ENCODE data around the gene PRPF8. TPM values are rescaled to one million over a fixed set of nuclear protein-coding genes. Genes with fewer than 3 reads are reported as not detected.
"Not testable (repeated sequence)": the region's sequence is repeated elsewhere in the genome, so short reads cannot be mapped to it uniquely, and the experiment has no call there.

PRPF8 gene
- polyA plus RNA-seq, 1 donor from 2014 or later: 56.9 TPM

DNA sequence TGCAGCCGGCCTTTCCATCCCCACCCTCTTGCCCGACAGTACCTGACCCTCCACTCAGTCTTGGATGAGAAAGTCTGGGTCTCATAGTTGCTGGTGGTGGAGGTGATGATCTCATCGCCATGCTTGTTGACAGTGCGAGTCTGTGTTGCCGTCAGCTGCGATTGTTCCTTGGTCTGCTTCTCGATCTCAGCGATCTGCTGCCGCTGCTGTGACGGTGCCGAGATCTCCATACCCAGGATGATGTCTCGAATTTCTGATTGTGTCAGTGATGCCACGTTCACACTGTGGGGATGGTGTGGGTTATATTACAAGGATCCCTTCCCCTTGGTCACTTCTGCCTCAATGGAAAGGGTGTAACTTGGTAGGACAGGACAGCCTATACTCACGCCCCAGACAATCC lies 30.9 kb downstream of the PRPF8 start:
- Histone ChIP-seq H3K27me3 (ENCODE audit: insufficient read depth, low read depth, low read length) (no peaks in the 10 kb centered on the region), H3K79me2 (replicated peaks; ENCODE audit: insufficient read depth, low read length) (no peaks in the 10 kb centered on the region), H3K36me3 (ENCODE audit: insufficient read depth, low read length) (peaks cover 7% of the 10 kb centered on the region), H3K9ac (ENCODE audit: low read length) (no peak overlapping the region), H3K27ac (ENCODE audit: low read length) (no peak overlapping the region), H3K9me2 (ENCODE audit: insufficient read depth, low read length) (no peaks in the 10 kb centered on the region), H4K20me1 (ENCODE audit: insufficient read depth) (no peaks in the 10 kb centered on the region), H3F3A (ENCODE audit: insufficient read depth, low read length, poor library complexity, severe bottlenecking) (no peaks in the 10 kb centered on the region), H2AFZ (ENCODE audit: low read depth, low read length) (no peak overlapping the region), H3K9me3 (ENCODE audit: low read length) (no peaks in the 10 kb centered on the region), H3K4me3 (ENCODE audit: low read length) (no peak overlapping the region), H3K4me2 (ENCODE audit: low read length) (no peak overlapping the region)
- TF ChIP-seq SMC3 (conservative IDR thresholded peaks at IDR 0.05; ENCODE audit: poor library complexity) (no peak), RAD21 (conservative IDR thresholded peaks at IDR 0.05) (no peak), EZH2 (IDR thresholded peaks at IDR 0.05; ENCODE audit: borderline replicate concordance, insufficient read depth, low read length, poor library complexity, severe bottlenecking) (no peak), POLR2AphosphoS5 (IDR thresholded peaks at IDR 0.05) (no peak), EP300 (conservative IDR thresholded peaks at IDR 0.05; ENCODE audit: poor library complexity, severe bottlenecking) (no peak), TAF1 (IDR thresholded peaks at IDR 0.05; ENCODE audit: low read depth) (no peak)
- TF ChIP-seq, protein P1, sequence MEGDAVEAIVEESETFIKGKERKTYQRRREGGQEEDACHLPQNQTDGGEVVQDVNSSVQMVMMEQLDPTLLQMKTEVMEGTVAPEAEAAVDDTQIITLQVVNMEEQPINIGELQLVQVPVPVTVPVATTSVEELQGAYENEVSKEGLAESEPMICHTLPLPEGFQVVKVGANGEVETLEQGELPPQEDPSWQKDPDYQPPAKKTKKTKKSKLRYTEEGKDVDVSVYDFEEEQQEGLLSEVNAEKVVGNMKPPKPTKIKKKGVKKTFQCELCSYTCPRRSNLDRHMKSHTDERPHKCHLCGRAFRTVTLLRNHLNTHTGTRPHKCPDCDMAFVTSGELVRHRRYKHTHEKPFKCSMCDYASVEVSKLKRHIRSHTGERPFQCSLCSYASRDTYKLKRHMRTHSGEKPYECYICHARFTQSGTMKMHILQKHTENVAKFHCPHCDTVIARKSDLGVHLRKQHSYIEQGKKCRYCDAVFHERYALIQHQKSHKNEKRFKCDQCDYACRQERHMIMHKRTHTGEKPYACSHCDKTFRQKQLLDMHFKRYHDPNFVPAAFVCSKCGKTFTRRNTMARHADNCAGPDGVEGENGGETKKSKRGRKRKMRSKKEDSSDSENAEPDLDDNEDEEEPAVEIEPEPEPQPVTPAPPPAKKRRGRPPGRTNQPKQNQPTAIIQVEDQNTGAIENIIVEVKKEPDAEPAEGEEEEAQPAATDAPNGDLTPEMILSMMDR (IDR thresholded peaks at IDR 0.05; ENCODE audit: poor library complexity, severe bottlenecking): no peak
- TF ChIP-seq, protein P2, sequence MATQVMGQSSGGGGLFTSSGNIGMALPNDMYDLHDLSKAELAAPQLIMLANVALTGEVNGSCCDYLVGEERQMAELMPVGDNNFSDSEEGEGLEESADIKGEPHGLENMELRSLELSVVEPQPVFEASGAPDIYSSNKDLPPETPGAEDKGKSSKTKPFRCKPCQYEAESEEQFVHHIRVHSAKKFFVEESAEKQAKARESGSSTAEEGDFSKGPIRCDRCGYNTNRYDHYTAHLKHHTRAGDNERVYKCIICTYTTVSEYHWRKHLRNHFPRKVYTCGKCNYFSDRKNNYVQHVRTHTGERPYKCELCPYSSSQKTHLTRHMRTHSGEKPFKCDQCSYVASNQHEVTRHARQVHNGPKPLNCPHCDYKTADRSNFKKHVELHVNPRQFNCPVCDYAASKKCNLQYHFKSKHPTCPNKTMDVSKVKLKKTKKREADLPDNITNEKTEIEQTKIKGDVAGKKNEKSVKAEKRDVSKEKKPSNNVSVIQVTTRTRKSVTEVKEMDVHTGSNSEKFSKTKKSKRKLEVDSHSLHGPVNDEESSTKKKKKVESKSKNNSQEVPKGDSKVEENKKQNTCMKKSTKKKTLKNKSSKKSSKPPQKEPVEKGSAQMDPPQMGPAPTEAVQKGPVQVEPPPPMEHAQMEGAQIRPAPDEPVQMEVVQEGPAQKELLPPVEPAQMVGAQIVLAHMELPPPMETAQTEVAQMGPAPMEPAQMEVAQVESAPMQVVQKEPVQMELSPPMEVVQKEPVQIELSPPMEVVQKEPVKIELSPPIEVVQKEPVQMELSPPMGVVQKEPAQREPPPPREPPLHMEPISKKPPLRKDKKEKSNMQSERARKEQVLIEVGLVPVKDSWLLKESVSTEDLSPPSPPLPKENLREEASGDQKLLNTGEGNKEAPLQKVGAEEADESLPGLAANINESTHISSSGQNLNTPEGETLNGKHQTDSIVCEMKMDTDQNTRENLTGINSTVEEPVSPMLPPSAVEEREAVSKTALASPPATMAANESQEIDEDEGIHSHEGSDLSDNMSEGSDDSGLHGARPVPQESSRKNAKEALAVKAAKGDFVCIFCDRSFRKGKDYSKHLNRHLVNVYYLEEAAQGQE (IDR thresholded peaks at IDR 0.05; ENCODE audit: borderline replicate concordance): no peak

DNA sequence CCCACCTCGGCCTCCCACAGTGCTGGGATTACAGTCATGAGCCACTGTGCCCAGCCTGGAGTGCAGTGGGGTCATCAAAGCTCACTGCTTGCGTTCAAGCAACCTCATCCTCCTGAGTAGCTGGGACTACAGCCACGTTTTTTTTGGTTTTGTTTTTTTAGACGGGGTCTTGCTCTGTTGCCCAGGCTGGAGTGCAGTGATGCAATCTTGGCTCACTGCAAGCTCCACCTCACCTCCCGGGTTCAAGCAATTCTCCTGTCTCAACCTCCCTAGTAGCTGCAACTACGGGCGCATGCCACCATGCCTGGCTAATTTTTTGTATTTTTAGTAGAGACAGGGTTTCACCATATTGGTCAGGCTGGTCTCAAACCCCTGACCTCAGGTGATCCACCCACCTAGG lies 31.9 kb downstream of the PRPF8 start:
- not testable (repeated sequence) for H3K36me3 ChIP-seq (ENCODE audit: insufficient read depth, low read length); H3K27ac ChIP-seq (ENCODE audit: low read length); H3K27me3 ChIP-seq (ENCODE audit: insufficient read depth, low read depth, low read length); H2AFZ ChIP-seq (ENCODE audit: low read depth, low read length); H3K4me2 ChIP-seq (ENCODE audit: low read length); H3K9me2 ChIP-seq (ENCODE audit: insufficient read depth, low read length); H3K79me2 ChIP-seq (replicated peaks; ENCODE audit: insufficient read depth, low read length); H4K20me1 ChIP-seq (ENCODE audit: insufficient read depth); H3K9ac ChIP-seq (ENCODE audit: low read length); H3F3A ChIP-seq (ENCODE audit: insufficient read depth, low read length, poor library complexity, severe bottlenecking); H3K4me3 ChIP-seq (ENCODE audit: low read length); H3K9me3 ChIP-seq (ENCODE audit: low read length)

DNA sequence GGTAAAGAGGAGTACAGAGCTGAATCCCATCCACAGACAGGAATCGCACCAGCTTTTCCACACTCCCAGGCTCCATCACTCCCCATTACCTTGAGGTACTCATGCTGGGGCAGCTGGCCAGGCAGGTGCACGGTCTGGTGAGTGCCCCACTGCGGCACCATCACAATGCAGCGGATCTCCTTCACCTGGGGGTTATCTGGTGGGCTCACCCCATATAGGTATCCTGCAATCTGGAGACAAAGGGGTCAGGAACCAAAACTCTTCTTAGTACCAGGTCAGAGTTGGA lies 33.2 kb downstream of the PRPF8 start:
- Histone ChIP-seq H3K4me3 (ENCODE audit: low read length) (no peak overlapping the region), H4K20me1 (ENCODE audit: insufficient read depth) (no peaks in the 10 kb centered on the region), H3K9ac (ENCODE audit: low read length) (no peak overlapping the region), H3K9me2 (ENCODE audit: insufficient read depth, low read length) (no peaks in the 10 kb centered on the region), H2AFZ (ENCODE audit: low read depth, low read length) (no peak overlapping the region), H3K27me3 (ENCODE audit: insufficient read depth, low read depth, low read length) (no peaks in the 10 kb centered on the region), H3F3A (ENCODE audit: insufficient read depth, low read length, poor library complexity, severe bottlenecking) (no peaks in the 10 kb centered on the region), H3K36me3 (ENCODE audit: insufficient read depth, low read length) (peaks cover 7% of the 10 kb centered on the region), H3K27ac (ENCODE audit: low read length) (no peak overlapping the region), H3K9me3 (ENCODE audit: low read length) (no peaks in the 10 kb centered on the region), H3K4me2 (ENCODE audit: low read length) (no peak overlapping the region), H3K79me2 (replicated peaks; ENCODE audit: insufficient read depth, low read length) (no peaks in the 10 kb centered on the region)
- TF ChIP-seq SMC3 (conservative IDR thresholded peaks at IDR 0.05; ENCODE audit: poor library complexity) (no peak), TAF1 (IDR thresholded peaks at IDR 0.05; ENCODE audit: low read depth) (no peak), EP300 (conservative IDR thresholded peaks at IDR 0.05; ENCODE audit: poor library complexity, severe bottlenecking) (no peak), MXI1 (conservative IDR thresholded peaks at IDR 0.05; ENCODE audit: poor library complexity, severe bottlenecking) (no peak), RAD21 (conservative IDR thresholded peaks at IDR 0.05) (no peak), EZH2 (IDR thresholded peaks at IDR 0.05; ENCODE audit: borderline replicate concordance, insufficient read depth, low read length, poor library complexity, severe bottlenecking) (no peak)
- TF ChIP-seq, protein P2 (IDR thresholded peaks at IDR 0.05; ENCODE audit: borderline replicate concordance): no peak
- TF ChIP-seq, protein P1 (IDR thresholded peaks at IDR 0.05; ENCODE audit: poor library complexity, severe bottlenecking): no peak

Measured in neural cell (in vitro differentiated cells).